Myometrial cell (primary cell): ENCODE results near the gene TNPO2. TPM values are rescaled to one million over a fixed set of nuclear protein-coding genes. Genes with fewer than 3 reads are reported as not detected.

Source experiments
- total RNA-seq: library from RNA; depleted of rRNA; stranded (reverse); fragments of >200 nt; gene quantifications from 2 replicates; pipeline ENCODE4 v1.2.3, GENCODE V29; 2015

Gene TNPO2
- 14.7 and 26.2 TPM in 2 replicates for total RNA-seq

DNA sequence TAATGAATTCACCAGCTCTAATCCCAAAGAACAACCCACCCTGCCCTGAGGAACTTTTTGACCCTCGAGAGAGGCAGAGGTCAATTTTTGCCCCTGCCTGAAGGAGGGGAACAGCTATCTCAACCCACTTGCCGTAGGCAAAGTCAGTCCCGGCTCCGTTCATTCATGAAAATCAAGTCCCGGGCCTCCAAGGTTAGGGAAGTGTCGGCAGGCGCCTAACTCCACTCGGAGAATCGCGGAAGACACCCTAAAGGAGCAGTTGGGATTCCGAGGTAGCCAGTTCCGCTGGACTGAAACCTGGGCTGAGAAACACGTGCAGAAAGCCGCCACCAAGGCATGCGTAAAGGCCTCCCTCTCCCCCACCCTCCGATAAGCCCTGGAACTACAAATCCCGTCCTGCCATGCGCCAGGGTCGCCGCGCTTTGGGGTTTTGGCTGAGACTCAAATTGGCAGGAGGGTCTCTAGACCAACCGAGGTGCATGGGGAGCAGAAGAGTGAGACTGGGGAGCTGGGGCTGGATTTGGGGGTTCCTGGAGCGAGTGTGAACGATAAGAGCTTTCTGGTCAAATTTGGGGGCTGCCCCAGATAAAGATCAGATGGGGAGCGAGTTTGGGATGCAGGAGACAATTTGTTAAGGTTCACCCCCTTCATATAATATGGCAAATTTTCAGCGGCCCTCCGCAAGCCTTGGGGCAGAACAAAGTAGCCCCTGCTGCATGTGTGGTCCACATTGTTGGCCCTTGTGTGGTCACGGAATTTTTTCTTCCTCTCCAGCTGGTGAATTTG, at the start of gene TNPO2:
Gene TNPO2 (minus strand): TSS at position 292 of the 786 bp plus-strand sequence. CDS start 2,955 bp downstream, outside the sequence.

DNA sequence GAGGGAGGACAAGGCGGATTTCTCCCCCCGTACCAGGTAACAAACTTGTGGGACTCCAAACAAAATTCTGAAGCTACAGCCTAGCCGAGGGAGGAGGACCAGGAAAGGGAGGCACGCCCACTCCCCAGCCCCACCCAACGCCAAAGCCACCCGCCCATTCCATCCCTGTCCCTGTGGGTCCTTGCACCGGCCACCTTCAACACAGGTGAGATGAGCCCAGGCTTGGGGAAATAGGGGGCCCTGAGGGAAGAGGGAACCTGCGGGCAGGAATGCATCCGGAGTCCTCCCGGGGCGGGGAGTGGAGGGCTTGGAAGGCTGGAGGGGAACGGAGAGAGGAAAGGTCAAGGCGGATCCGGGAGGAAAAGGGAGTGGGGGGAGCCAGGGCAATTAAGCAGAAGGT, 27.9 kb upstream of the TNPO2 start, which contains the start of gene BEST2:
Gene BEST2 (plus strand): TSS at position 157 of the 400 bp plus-strand sequence. CDS start 802 bp downstream, outside the sequence.

DNA sequence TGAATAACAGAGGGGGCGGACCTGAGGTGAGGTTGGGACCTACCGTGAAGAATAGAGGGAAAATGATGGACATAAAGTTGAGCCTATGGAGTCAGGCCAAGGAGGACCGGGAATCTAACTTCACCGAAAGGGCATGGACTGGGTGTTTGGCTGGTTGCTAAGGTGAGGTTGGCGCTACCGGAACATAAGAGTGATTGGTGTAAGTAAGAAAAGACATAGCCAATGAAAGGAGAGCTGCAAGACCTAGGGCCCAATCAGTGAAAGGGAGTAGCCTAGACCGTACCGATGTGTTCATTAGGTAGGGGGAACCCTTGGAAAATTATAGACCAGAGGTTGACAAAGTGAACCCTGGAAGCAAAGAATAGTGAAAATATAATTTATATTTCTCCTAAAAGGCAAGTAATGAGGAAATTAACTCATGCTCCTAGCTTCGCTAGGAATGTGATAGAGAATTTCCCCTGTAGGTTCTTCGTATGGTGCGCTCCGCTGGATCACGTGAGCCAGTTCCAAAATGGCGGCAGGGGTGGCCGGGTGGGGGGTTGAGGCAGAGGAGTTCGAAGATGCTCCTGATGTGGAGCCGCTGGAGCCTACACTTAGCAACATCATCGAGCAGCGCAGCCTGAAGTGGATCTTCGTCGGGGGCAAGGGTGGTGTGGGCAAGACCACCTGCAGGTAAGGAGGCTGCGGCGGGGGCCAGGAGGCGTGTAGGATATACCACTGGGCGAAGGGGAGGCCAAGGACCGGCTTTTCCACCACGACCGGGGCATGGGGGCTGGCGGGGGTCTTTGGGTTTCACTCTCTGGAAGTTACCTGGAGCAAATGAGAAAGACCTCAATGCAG, 13.5 kb upstream of the TNPO2 start, which contains the start of gene GET3:
Gene GET3 (plus strand): TSS at position 503 of the 840 bp plus-strand sequence. CDS start 9 bp downstream, at position 512.

DNA sequence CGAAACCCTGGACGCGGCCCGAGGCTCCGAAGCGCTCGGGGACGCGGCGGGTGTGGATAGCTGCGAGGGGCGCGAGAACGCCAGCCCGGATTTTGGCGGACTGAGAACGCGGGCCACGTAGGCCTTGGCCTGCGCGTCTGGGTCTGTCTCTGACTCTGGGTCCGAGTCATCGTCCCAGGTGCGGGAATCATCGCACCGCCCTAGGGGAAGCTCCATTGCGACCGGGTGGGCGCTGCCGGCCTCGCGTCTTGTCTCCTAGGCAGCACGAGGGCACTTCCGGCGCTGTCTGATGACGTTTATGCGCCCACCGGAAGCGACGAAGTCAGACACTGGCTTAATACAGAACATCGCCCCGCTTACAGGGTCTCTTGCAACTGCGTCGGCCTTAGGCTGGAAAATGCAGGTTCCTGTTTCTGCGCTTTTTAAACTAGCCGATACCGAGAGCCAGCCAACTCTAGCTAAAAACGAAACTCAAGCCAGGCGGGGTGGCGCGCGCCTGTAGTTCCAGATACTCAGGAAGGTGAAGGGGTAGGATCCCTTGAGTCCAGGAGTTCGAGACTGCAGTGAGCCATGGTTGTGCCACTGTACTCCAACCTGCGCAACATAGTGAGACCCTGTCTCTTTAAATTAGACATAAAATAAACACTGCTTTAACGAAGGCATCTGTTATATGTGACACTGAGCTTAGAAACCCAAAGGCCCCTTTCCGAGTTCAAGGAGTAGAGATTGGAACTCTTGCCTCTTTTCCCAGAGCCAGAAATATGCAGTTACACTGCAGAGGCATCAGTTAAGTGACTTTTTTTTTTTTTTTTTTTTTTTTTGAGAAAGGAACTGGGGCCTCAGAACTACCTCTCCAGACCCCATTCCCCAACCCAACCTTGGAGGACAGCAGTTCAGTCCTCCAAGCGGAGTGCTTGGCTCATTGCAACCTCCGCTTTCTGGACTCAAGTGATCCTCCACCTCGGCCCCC, 27.1 kb downstream of the TNPO2 start, which contains the start of gene FBXW9:
Gene FBXW9 (minus strand): TSS at position 266 of the 970 bp plus-strand sequence. CDS start 50 bp downstream, at position 216.

DNA sequence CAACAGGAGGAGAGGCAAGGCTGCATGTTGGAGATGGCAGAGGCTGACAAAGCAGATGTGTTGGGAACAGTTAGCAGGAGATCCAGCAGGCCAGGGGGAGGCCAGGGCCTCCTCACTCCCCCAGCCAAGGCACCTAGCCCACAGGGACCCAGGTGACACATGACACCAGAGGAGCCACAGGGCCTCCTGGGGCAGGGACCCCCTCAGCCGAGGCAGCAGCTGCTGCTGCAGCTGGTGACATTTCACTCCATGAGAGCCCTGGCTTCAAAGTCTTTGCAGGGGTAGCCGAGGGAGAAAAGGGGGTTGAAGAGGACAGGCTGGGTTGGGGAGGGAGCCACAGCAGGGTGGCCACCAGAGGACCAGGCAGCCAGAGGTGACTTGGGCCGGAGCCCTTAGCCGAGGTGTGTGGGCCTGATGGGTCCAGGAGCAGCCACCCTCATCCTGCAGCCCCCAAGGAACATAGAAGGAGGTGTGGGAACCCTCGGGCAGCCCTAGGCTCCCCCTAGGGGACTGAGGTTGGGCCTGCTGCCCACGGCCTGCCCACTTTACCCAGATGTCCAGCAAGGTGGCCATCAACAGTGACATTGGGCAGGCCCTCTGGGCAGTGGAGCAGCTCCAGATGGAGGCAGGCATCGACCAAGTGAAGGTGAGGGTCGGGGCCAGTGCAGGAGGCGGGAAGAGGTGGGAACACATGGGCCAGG, 36.1 kb downstream of the TNPO2 start, which contains the start of gene GNG14:
Gene GNG14 (plus strand): TSS at position 503 of the 701 bp plus-strand sequence. CDS start 51 bp downstream, at position 554.

DNA sequence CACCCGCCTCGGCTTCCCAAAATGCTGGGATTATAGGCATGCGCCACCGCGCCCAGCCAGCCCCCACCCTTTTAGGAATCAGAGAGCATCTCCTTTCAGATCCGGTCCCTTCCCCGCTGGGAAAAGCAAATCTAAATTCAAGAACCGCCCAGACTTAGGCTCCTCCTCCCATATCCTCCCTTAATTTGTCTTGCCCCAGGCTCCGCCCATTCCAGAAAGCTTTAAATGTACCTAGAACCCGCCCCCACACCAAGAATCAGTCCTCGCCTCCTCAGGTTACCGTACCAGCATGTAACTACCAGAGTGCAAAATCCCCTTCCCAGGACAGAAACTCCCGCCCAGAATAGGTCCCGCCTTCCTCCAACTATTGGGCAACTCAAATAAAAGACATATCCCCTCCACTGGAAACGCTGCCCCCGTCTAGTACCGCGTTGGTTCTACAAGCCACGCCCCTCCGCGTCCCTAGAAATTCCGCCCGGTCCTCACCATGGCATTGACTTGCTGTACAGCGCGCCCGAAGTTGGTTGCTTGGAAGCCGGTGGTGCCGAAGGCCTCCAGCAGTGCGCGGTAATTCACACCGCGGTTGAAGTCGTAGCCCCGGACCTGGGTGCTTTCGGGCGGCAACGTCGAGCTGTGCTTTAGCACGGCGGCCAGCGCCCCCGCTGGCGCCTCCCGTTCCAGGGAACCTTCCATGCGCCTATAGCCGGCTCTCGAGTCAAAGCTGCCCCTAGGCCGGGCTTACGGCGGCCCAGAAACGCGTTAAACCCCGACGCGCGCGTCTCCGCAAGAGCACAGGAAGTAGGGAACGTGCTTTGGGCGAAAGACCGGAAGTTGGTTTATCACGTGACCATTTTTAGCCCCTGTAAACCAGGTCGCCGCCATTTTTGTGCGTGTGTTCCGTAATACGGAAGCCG, 42.4 kb downstream of the TNPO2 start, which contains the start of gene DHPS:
Gene DHPS (minus strand): TSS at position 807 of the 914 bp plus-strand sequence. CDS start 114 bp downstream, at position 693.

DNA sequence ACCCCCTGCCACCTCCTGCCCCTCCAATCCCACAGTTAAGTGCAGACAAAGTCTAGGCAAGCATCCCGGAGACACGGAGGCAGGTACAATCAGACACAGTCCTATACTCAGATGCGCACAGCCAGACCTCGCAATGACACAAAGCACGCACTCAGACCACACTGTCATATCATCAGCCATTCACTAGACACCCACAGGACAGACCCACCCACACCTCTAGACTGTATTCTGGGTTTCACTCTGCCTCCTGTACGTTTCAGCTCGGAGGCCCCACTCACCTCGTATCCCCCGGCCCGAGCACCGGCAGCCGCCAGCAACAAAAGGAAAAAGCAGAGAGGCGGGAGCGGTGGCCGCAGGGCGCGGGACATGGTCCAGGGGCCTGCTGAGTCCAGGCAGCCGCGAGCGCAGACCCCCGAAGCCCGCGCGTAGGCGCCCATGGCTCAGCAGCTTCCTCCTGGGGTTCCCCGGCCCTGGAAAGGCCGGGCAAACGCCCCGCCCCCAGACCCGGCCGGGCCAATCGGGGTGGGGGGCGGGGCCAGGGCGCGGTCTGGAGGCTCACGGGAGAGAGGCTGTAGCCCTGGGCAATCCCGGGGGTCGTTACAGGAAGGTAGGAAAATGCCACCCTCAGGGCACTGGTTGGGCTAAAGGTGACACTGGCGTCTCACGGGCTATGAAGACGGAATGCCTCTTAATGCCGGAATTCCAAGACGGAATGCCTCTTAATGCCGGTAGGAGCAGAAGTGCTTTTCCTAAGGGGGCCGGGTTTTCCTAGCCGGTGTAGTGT, 57.3 kb downstream of the TNPO2 start, which contains the start of the genes MAN2B1 and WDR83:
Gene MAN2B1 (minus strand): TSS at position 478 of the 784 bp plus-strand sequence. CDS start 41 bp downstream, at position 437.
Gene WDR83 (plus strand): TSS at position 543 of the 784 bp plus-strand sequence. CDS start 2,984 bp downstream, outside the sequence.

Other genes starting within 250 kb of the TNPO2 start
- 0.71 and 1.7 TPM in 2 replicates for gene ZNF709, start 239.1 kb downstream of the TNPO2 start, total RNA-seq
- gene ZNF564, start 172.4 kb downstream of the TNPO2 start, total RNA-seq, result 2.3 and 3.5 TPM in 2 replicates
- 2.3 and 6.4 TPM in 2 replicates for gene ZNF490, start 113.1 kb downstream of the TNPO2 start, total RNA-seq
- 5.2 and 9.7 TPM in 2 replicates for gene ZNF791, start 113.0 kb downstream of the TNPO2 start, total RNA-seq
- gene MAN2B1, start 57.2 kb downstream of the TNPO2 start, total RNA-seq, result 56.2 and 63.1 TPM in 2 replicates
- 5.3 and 15.0 TPM in 2 replicates for gene WDR83, start 57.1 kb downstream of the TNPO2 start, total RNA-seq
- gene DHPS, start 42.1 kb downstream of the TNPO2 start, total RNA-seq, result 65.9 and 89.4 TPM in 2 replicates
- gene GNG14, start 35.9 kb downstream of the TNPO2 start, total RNA-seq, result not detected in 2 replicates
- 14.7 and 16.5 TPM in 2 replicates for gene FBXW9, start 27.3 kb downstream of the TNPO2 start, total RNA-seq
- gene TRIR, start 10.8 kb upstream of the TNPO2 start, total RNA-seq, result 283 and 329 TPM in 2 replicates
- gene GET3, start 13.6 kb upstream of the TNPO2 start, total RNA-seq, result 142 and 166 TPM in 2 replicates
- not detected in 2 replicates for gene BEST2, start 27.9 kb upstream of the TNPO2 start, total RNA-seq
- 5.8 and 11.9 TPM in 2 replicates for gene HOOK2, start 51.6 kb upstream of the TNPO2 start, total RNA-seq
- 102 and 121 TPM in 2 replicates for gene JUNB, start 67.6 kb upstream of the TNPO2 start, total RNA-seq
- gene PRDX2, start 77.9 kb upstream of the TNPO2 start, total RNA-seq, result 379 and 428 TPM in 2 replicates
- gene THSD8, start 78.1 kb upstream of the TNPO2 start, total RNA-seq, result not detected in 2 replicates
- gene RNASEH2A, start 82.7 kb upstream of the TNPO2 start, total RNA-seq, result 34.2 and 53.0 TPM in 2 replicates
- not detected in 2 replicates for gene RTBDN, start 110.6 kb upstream of the TNPO2 start, total RNA-seq
- gene MAST1, start 114.6 kb upstream of the TNPO2 start, total RNA-seq, result 1.2 and 1.4 TPM in 2 replicates
- 32.3 and 41.8 TPM in 2 replicates for gene DNASE2, start 157.5 kb upstream of the TNPO2 start, total RNA-seq
- gene KLF1, start 163.3 kb upstream of the TNPO2 start, total RNA-seq, result not detected in 2 replicates
- gene GCDH, start 167.2 kb upstream of the TNPO2 start, total RNA-seq, result 50.3 and 51.9 TPM in 2 replicates
- not detected in 2 replicates for gene SYCE2, start 195.4 kb upstream of the TNPO2 start, total RNA-seq
- gene FARSA, start 209.8 kb upstream of the TNPO2 start, total RNA-seq, result 58.3 and 76.7 TPM in 2 replicates
- gene CALR, start 214.7 kb upstream of the TNPO2 start, total RNA-seq, result 1,851 and 1,968 TPM in 2 replicates
- gene RAD23A, start 221.9 kb upstream of the TNPO2 start, total RNA-seq, result 136 and 150 TPM in 2 replicates
- 49.1 and 63.7 TPM in 2 replicates for gene GADD45GIP1, start 233.3 kb upstream of the TNPO2 start, total RNA-seq
- gene DAND5, start 245.6 kb upstream of the TNPO2 start, total RNA-seq, result not detected in 2 replicates